Islet precursor cell (in vitro differentiated cells): ENCODE data around the gene ZNF776.
"Not testable (repeated sequence)": the region's sequence is repeated elsewhere in the genome, so short reads cannot be mapped to it uniquely, and the experiment has no call there.

Experiments used
- DNase-seq: peaks from one replicate; pipeline ENCODE4 v3.0.0-alpha.2; 2018

ZNF776 gene

DNA sequence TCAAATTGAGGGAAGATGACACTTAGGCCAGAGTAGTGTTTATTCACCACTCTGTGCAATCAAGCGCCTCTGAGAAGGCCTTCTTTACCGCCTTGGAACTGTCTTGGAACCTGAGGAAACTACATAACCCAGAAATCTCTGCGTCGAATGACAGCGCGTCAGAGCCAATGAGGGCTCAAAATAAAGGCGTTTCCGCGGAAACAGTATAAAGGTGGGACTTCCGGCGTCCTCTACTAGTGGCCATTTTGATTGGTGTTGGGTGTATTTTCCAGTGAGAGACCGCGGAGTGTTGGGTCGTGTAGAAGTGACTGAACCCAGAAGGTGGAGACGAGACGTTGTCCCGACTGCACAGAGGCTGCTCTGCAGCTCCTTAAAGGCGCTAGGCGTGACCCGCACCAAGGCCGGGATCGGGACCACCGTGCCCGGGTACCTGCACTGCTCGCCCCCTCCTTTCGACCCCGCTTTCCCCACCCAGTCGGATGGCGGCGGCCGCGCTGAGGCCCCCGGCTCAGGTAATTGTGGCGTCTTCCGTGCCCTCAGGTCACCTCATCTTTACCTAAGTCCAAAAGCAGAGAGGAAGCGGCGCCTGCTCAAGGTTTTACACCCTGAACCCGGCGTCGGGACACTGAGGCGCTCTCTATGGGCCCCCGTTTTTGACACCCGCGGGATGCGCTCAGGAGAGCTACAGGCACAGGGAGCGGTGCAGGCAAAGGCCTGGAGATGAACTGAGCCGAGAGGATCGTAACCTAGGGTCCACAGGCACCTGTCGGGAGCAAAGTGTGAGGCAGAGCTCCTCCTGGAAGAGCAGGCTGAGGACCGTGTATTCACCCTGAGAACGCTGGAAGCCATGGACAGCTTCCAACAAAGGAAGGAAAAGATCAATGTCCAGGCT lies at the start of gene ZNF776:
Gene ZNF776, plus strand, starts transcription at position 236 of the 892 bp plus-strand sequence. Its CDS starts 244 bp downstream, at position 480.
- peak; percentile 92 for DNase-seq

DNA sequence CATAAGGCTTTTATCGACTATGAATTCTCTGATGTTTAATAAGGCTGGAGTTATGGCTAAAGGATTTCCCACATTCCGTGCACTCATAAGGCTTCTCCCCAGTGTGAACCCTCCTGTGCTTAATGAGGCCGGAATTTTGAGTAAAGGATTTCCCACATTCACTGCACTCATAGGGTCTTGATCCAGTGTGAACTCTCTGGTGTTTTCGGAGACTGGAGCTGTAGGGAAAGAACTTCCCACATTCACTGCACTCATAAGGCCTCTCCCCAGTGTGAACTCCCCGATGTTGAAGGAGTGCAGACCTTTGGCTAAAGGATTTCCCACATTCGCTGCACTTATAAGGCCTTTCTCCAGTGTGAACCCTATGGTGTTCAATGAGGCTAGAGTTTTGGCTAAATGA lies 45.0 kb upstream of the ZNF776 start:
- DNase-seq: no peak

DNA sequence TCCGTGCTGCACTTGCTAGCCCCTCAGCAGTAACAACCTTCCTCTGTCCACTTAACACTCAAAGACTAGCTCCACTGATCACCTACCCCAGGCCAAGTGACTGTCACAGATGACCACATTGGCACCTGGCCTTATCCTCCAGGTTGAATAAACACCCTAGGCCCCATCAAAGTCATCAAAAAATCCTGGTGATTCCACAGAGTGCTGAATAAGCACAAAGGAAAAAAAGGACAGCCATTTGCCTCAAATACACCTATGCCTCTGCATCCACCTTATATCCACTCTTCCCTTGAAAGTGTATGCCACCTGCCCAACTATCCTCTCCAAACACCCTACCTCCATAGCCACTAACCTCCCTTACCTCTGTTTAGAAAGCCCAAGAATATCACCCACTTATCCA lies 40.3 kb upstream of the ZNF776 start:
- no peak for DNase-seq

DNA sequence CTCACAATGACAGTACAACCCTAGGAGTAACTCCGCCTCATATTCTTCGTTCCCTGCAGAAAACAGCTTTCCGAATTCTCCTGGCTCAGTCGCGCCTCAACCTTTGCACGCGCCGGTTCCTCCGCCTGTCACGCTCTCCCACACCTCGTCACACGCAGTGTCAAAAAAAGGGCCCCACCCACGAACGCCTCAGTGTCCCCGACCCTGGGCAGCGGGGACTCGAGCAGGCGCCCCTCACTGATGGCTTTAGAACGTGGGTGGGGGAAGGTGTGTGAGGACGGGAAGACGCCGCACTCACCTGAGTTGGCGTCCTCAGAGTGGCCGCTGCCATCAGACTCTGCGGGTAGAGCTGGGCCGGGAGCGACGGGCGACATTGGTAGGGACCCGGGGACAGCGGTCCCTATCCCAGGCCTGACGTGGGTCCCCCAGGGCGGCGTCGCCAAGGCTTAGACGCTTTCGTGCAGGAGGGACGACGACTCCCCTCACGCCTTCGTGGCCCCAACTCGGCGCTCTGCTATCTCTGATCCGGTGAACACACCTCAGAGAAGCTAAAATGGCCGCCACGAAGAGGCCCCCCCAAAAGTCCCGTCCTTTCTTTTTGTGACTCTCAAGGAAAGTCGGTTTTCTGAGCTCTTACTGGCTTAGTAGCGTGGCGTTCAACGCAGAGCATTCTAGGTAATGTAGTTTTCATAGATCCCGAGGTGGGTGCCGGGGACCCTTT lies 37.8 kb upstream of the ZNF776 start, which contains the start of gene ZNF154:
Gene ZNF154, minus strand, starts transcription at position 564 of the 721 bp plus-strand sequence. Its CDS starts 233 bp downstream, at position 331.
- peak; percentile 89 for DNase-seq

DNA sequence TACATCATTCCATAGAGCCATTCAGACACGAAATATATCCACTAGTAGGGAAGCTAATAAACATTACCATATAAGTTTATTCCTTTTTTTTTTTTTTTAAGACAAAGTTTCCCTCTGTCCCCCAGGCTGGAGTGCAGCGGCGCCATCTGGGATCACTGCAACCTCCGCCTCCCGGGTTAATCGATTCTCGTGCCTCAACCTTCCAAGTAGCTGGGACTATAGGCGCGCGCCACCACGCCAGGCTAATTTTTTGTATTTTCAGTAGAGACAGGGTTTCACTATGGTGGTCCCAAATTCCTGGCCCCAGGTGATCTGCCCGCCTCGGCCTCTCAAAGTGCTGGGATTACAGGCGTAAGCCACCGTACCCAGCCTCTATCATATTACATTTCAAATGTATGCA lies 37.0 kb upstream of the ZNF776 start:
- DNase-seq: peak; percentile 34

DNA sequence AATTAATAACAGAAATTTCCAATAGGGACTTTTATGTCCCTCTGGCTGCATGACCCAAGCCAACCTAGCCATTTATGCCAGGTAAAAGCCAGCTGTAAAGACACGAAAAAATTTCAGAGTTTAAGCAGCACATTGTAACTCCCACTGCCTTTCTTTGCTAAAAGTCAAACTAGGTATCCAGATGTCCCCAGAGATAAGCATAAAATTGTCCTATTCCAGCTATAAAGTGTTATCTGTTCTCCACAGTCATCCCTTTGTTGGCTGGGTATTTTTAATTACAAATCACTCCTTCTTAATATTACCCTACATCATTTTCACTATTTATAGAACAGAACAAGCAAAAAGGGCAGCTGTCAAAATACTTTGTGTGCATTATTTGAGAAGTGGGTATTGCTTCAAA lies 34.4 kb upstream of the ZNF776 start:
- DNase-seq: no peak

DNA sequence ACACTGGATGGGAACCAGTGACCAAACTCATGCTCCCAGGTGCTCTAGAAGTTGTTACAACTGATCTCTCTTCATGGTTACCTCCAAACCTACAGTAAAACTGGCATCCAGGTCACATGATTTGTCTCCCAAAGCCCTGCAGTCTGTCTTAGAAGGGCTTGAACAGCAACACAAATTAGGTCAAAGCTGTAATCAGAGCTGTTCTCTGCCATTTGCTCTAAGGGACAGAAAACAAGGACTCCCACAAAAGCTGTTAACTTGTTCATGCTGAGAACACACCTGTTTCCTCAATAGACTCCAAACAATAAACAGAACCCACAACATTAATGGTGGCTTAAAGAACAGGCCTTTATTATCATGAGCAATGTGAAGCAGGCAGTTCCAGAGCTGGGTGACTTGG lies 27.2 kb upstream of the ZNF776 start:
- peak; percentile 3 for DNase-seq

DNA sequence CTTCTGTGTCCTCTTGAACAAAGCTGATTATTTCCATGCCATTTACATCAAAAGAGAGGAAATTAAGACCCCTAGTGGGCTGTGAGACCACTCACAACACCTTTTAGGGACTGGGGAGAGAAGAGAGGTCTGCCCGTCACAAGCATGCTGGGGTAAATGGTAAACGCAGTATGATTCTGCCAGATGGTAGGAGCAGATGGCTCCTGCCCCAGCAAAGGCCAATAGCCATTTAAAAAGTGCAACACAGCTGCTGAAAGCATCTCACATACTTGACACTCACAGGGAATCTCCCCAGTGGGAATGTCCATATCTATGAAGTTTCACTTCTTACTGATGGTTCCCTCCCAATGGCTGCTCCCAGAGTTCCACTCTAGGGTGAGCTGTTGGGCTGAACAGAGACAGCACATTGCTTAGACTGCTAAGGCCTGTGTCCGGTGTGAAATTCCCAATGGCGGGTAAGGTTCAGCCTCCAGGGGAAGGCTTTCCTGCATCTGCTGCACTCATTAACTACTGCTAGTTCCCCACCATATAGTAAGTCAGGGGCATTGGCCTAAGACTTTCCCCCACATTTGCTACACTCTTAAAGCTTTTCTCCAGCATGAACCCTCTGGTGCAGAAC lies 26.6 kb upstream of the ZNF776 start:
- peak; percentile 13 for DNase-seq

DNA sequence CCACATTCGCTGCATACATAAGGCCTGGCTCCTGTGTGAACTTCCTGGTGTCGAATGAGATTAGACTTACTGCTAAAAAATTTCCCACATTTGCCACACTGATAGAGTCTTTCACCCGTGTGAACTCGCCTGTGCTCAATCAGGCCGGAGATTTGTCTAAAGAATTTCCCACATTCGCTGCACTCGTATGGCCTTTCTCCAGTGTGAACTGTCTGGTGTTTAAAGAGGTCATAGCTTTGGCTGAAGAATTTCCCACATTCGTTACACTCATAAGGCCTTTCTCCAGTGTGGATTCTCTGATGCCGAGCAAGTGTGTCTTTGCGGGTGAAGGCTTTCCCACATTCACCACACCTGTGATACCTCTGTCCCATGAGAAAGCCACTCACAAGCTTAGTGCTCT lies 25.7 kb upstream of the ZNF776 start:
- DNase-seq: no peak

DNA sequence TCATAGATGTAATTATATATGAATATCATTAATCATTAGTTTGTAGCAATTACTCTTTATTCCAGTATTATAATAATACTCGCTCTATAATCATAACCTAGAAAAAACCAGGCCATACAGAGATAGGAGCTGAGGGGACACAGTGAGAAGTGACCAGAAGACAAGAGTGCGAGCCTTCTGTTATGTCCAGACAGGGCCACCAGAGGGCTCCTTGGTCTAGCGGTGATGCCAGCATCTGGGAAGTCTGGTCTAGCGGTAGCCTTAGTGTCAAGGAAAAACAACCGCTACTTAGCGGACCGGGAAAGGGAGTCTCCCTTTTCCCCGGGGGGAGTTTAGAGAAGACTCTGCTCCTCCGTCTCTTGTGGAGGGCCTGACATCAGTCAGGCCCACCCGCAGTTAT lies 8.3 kb upstream of the ZNF776 start:
- DNase-seq: peak; percentile 69

DNA sequence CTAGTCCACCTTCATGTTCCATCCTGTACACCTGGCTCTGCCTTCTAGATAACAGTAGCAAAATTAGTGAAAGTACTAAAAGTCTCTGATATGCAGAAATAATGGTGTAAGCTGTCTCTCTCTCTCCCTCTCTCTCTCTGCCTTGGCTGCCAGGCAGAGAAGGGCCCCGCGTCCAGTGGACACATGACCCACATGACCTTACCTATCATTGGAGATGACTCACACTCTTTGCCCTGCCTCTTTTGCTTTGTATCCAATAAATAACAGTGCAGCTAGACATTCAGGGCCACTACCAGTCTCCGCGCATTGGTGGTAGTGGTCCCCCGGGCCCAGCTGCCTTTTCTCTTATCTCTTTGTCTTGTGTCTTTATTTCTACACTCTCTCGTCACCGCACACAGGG lies 7.8 kb upstream of the ZNF776 start:
- not testable (repeated sequence) for DNase-seq

DNA sequence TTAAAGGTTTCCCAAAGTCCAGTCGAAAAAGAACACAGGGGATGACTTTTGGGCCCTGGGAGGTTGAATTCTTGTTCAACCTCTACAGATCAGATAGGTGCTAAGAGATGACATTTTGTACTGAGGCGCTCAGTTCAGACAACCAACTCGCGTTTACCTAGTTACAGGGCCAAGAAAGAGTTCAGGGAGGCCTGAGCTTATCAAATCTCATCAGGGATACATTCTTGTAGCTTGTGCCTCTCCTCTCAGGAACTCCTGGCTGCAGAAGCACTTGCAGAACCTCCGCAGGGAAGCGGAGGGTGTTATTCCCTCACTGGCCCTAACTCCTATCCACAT lies 825 bp downstream of the ZNF776 start:
- DNase-seq: no peak

DNA sequence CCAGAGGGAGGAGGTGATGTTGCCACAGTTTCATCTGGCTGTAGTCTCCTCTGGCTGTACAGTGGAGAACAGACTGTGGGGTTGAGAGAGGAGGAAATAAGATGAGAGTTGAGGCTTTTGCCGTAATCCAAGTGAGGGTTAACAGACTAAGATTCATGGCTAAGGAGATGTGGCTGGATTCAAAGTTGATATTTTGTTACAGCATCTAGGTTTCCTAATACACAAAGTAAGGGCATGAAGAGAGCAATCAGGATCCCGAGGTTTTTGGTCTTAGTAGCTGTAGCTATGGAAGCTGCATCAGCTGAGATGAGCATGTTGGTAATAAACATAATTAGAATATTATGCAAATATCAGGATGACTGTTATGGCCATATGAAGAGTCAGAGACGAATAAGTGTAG lies 1.4 kb downstream of the ZNF776 start:
- no peak for DNase-seq

DNA sequence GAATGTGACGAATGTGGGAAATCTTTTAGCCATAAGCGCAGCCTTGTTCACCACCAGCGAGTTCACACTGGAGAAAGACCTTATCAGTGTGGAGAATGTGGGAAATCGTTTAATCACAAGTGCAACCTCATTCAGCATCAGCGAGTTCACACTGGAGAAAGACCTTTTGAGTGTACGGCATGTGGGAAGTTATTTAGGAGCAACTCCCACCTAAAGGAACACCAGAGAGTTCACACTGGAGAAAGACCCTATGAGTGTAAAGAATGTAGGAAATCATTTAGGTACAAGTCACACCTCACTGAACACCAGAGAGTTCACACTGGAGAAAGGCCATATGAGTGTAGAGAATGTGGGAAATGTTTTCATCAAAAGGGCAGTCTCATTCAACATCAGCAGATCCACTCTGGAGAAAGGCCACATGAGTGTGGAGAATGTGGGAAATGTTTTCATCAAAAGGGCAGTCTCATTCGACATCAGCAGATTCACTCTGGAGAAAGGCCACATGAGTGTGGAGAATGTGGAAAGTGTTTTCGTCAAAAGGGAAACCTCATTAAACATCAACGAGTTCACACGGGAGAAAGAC lies 7.6 kb downstream of the ZNF776 start:
- no peak for DNase-seq

DNA sequence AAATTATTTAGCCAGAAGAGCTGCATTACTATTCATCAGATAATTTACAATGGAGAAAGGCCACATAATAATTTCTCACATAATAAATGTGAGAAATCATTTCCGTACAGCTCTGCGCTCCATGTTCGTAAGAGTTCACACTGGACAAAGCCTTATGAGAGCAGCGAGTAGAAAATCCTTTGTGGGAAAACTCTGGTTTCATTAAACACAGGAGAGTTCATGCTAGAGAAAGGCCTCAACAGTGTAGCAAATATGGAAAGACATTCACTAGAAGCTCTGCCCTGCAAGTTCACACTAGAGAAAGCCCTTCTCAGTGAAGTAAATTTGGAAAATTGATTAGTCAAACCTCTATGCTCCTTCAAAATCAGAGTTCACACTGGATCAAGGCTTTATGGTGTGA lies 8.4 kb downstream of the ZNF776 start:
- DNase-seq: no peak

DNA sequence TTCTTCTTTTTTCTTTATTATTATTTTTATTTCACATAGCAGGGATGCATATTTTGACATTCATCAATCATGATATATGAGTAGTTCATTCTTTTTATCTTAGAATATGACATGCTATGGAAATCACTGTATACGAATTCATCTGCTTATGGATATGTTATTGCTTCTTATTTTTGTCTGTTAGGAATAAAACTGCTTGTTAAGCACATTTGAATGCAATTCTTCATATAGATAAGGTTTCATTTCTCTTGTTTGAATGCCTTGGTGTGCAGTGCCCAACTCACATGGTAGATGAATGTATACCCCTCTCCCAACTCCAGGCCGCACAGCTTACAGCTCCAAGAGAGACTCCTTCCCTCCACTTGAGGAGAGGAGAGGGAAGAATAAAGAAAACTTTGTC lies 11.3 kb downstream of the ZNF776 start:
- no peak for DNase-seq

DNA sequence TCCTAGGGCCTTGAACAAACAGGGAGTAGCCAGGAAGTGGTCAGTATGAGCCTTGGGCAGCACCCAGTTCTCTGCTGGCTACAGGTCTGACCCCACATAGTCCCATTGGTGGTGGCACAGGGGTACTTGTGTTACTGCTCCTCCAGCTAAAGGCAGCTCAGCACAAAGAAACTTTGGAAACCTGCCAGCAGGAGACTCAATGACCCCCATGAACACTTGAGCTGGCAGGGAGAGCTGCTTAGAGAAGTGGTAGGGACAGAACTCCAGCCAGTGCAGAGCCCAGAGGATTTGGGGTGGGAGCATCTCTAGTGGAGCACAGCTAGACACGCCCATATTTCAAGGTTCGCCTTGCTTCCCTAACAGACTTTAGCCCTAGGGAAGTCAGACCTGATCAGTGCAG lies 12.5 kb downstream of the ZNF776 start:
- no peak for DNase-seq

DNA sequence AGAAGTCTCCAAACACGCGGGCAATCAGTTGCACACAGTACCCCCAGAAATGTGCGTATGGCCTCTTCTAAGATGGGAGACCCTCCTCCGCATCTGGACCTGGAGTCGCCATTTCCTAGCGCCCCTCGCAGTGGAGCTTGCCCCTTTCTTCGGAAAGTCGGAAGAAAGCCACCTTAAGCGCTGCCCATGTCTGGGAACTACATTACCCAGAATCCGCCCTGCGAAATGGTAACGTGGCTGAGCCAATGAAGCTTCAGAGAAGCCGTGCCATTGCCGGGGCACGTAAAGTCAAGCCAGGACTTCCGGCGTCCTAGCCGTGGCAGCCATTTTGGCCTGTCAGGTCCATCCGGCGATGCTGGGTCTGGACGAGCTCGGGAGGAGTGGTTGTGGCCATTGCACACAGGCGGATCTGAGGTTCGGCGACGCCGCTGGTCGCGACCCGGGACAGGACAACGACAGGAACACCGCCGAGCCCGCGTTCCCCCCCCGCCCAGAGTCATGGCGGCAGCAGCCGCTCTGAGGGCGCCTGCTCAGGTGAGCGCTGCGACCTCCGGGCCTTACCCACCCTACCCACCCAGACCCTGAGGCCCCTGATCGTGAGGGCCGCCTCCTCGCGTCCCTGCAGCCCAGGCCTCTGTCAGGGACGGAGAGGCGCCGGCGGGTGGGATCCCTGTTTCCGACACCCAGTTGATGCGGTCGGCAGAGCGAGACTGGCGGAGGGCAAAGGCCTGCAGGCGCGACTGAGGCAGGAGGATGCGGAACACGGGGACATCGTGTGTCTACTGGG lies 22.9 kb downstream of the ZNF776 start, which contains the start of gene ZNF586:
Gene ZNF586, plus strand, starts transcription at position 332 of the 787 bp plus-strand sequence. Its CDS starts 167 bp downstream, at position 499.
- peak; percentile 96 for DNase-seq

DNA sequence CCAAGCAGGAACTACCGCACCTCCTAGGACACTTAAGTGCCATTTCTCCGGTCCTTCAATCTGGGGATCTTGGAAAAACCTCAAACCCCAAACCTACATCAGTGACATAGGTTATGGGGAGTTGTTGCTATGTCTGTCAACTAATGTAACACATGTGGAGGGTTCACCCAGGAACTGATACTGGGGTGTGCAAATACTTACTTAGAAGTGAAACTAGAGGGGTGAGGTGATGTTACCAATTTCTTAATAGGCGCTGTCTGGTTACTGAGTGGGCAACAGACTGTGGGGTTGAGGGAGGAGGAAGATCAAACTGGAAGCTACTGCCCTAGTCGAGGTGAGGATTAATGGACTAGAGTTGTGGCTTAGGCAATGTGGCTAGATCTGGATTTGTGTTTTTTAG lies 24.8 kb downstream of the ZNF776 start:
- no peak for DNase-seq

DNA sequence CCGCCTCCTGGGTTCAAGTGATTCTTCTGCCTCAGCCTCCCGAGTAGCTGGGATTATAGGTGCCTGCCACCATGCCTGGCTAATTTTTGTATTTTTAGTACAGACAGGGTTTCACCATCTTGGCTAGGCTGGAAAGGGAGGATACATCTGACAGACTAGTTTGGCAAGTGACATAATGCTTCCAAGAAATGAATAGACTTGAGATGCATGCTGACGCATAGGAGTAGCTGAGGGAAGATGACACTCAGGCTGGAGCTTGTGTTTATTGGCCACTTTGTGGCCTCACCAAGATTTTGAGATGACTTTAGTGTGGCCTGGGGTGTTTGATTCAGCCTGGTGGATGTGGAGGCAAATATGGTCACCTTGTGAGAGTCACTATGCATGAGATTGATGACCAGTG lies 26.9 kb downstream of the ZNF776 start:
- DNase-seq: no peak

DNA sequence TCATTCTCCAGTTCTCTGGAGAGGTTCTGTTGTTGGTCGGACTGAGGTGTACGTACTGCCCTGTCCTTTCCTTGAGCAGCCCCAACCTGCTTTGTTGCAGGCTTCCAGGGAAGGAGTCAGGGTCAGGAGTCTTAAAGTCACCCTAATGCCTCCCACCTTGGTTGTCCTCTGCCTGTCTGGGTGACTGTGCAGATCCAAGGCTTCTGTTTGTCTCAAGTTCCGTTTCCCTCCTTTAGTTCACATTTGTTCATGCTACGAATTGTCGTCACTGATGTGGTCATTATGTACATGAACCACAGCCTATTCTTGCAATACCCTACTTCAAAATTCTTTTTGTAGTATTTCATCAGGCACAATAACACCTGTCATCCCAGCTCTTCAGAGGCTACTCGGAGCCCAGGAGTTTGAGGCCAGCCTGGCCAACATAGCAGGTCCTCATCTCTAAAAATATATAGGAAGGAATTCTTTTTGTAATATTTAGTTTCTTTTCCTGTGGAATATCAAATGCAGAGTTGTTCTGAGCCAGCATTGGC lies 30.2 kb downstream of the ZNF776 start:
- DNase-seq: no peak

DNA sequence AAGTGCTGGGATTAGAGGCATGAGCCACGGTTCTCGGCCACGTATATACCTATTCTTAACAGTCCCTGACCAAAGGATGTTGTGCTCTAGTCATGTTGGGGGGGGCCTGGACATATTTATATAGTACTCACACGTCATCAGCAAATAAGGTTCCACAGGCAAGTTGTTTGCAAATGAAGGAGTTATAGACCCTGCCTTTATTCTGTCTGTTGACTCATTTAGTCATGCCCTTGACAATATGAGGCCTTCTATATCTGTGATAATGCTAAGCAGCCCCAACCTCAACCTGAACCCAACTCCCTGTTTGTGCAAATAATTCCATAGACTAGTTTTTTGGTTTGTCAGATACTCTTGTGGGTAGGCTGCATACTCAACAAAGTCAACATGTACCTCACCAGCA lies 31.7 kb downstream of the ZNF776 start:
- no peak for DNase-seq
